HUES64 (cell line): ENCODE data around the gene SLC13A3.

ENCODE experiments used
- H3K27ac ChIP-seq: 2 replicates; pipeline ENCODE4 v1.7.0; 2013; ENCODE audit warnings: low read depth, low read length, inconsistent platforms
- H3K27me3 ChIP-seq: 2 replicates; pipeline ENCODE4 v1.6.1; 2013; ENCODE audit warnings: mild to moderate bottlenecking, low read length; ENCODE audit not compliant: insufficient read depth
- H3K36me3 ChIP-seq: 2 replicates; pipeline ENCODE4 v1.6.1; 2013; ENCODE audit warnings: mild to moderate bottlenecking, low read length; ENCODE audit not compliant: insufficient read depth
- H3K4me1 ChIP-seq: 2 replicates; pipeline ENCODE4 v1.6.1; 2013; ENCODE audit warnings: mild to moderate bottlenecking, low read length, moderate library complexity; ENCODE audit not compliant: insufficient read depth
- H3K4me3 ChIP-seq: 2 replicates; pipeline ENCODE4 v1.5.1; 2013; ENCODE audit warnings: mild to moderate bottlenecking, low read length, moderate library complexity
- H3K9ac ChIP-seq: 2 replicates; pipeline ENCODE4 v1.6.1; 2013; ENCODE audit warnings: mild to moderate bottlenecking, low read depth, low read length
- H3K9me3 ChIP-seq: 2 replicates; pipeline ENCODE4 v1.6.1; 2013; ENCODE audit warnings: low read depth, low read length; ENCODE audit not compliant: insufficient read depth
- WGBS: fragments of 150-250, 120-280 bp; methylation state at CpG from one replicate; pipeline ENCODE4 v1.1.7; 2013; ENCODE audit warnings: missing lambda C conversion rate; 5-methylcytosine and 5-hydroxymethylcytosine counted together

Gene SLC13A3

GRCh38 chr20:46552460-46553420 lies 98.5 kb downstream of the SLC13A3 start:
- Histone ChIP-seq H3K36me3 (no peaks in the 10 kb centered on the region), H3K27me3 (no peaks in the 10 kb centered on the region), H3K9me3 (no peaks in the 10 kb centered on the region), H3K27ac (peak overlapping the region; percentile 93; the same call in 1 of the 2 replicates), H3K9ac (no peak overlapping the region), H3K4me3 (no peak overlapping the region), H3K4me1 (peaks cover 37% of the 10 kb centered on the region)
- 76% methylated on average over 4 of the region's 4 CpGs for WGBS

GRCh38 chr20:46551522-46552381 lies 99.5 kb downstream of the SLC13A3 start:
- peak overlapping the region; percentile 93 for H3K27ac ChIP-seq
- WGBS = 61% methylated on average over 12 of the region's 12 CpGs
- peak overlapping the region; percentile 68 for H3K9ac ChIP-seq

GRCh38 chr20:46550461-46550860 lies 100.8 kb downstream of the SLC13A3 start, which contains the start of gene OCSTAMP:
TSS of gene OCSTAMP (minus strand) at chr20:46550654. CDS start at chr20:46550560, 94 bp downstream.
- Histone ChIP-seq H3K4me1 (peaks cover 28% of the 10 kb centered on the region), H3K27me3 (no peaks in the 10 kb centered on the region), H3K4me3 (no peak within 1 kb of the TSS), H3K9ac (no peak within 1 kb of the TSS), H3K27ac (peak within 1 kb of the TSS; percentile 93), H3K36me3 (no peaks in the 10 kb centered on the region), H3K9me3 (no peaks in the 10 kb centered on the region)
- 91% methylated on average over 8 of the region's 9 CpGs for WGBS

More at GRCh38 chr20:46551522-46552381, 99.5 kb downstream of the SLC13A3 start:
- no peaks in the 10 kb centered on the region for H3K36me3 ChIP-seq
- no peaks in the 10 kb centered on the region for H3K27me3 ChIP-seq
- no peak overlapping the region for H3K4me3 ChIP-seq
- peaks cover 32% of the 10 kb centered on the region for H3K4me1 ChIP-seq
- H3K9me3 ChIP-seq = no peaks in the 10 kb centered on the region

- Histone ChIP-seq H3K27me3 (no peaks in the 10 kb centered on the region), H3K4me1 (peaks cover 19% of the 10 kb centered on the region), H3K9ac (no peak overlapping the region), H3K4me3 (no peak overlapping the region), H3K27ac (no peak overlapping the region), H3K9me3 (no peaks in the 10 kb centered on the region), H3K36me3 (no peaks in the 10 kb centered on the region)
- WGBS = 87% methylated on average over 4 of the region's 4 CpGs
These were observed 101.9 kb downstream of the SLC13A3 start for GRCh38 chr20:46549188-46549972.

GRCh38 chr20:46548688-46549087 lies 102.6 kb downstream of the SLC13A3 start:
- H3K27me3 ChIP-seq = no peaks in the 10 kb centered on the region
- H3K9ac ChIP-seq = no peak overlapping the region
- H3K9me3 ChIP-seq = no peaks in the 10 kb centered on the region
- H3K27ac ChIP-seq = no peak overlapping the region
- 91% methylated on average over 5 of the region's 5 CpGs for WGBS
- H3K36me3 ChIP-seq = no peaks in the 10 kb centered on the region
- peaks cover 19% of the 10 kb centered on the region for H3K4me1 ChIP-seq
- no peak overlapping the region for H3K4me3 ChIP-seq

GRCh38 chr20:46547995-46548394 lies 103.3 kb downstream of the SLC13A3 start:
- Histone ChIP-seq H3K36me3 (no peaks in the 10 kb centered on the region), H3K27me3 (no peaks in the 10 kb centered on the region), H3K9ac (no peak overlapping the region), H3K4me3 (no peak overlapping the region), H3K27ac (no peak overlapping the region), H3K9me3 (no peaks in the 10 kb centered on the region), H3K4me1 (peaks cover 18% of the 10 kb centered on the region)
- 93% methylated on average over 6 of the region's 6 CpGs for WGBS

- no peak overlapping the region for H3K4me3 ChIP-seq
- no peak overlapping the region for H3K9ac ChIP-seq
- H3K27me3 ChIP-seq = no peaks in the 10 kb centered on the region
- no peaks in the 10 kb centered on the region for H3K9me3 ChIP-seq
- H3K4me1 ChIP-seq = peaks cover 8% of the 10 kb centered on the region
- no peaks in the 10 kb centered on the region for H3K36me3 ChIP-seq
- H3K27ac ChIP-seq = no peak overlapping the region
- 92% methylated on average over 6 of the region's 6 CpGs for WGBS
These were observed 104.3 kb downstream of the SLC13A3 start for GRCh38 chr20:46546936-46547335.

- WGBS = 94% methylated on average over 3 of the region's 3 CpGs
- no peaks in the 10 kb centered on the region for H3K36me3 ChIP-seq
- no peak overlapping the region for H3K27ac ChIP-seq
- no peak overlapping the region for H3K4me3 ChIP-seq
- H3K4me1 ChIP-seq = peaks cover 1% of the 10 kb centered on the region
- H3K27me3 ChIP-seq = no peaks in the 10 kb centered on the region
- no peak overlapping the region for H3K9ac ChIP-seq
- H3K9me3 ChIP-seq = no peaks in the 10 kb centered on the region
These were observed 105.0 kb downstream of the SLC13A3 start for GRCh38 chr20:46546298-46546697.

GRCh38 chr20:46545827-46546138 lies 105.5 kb downstream of the SLC13A3 start:
- Histone ChIP-seq H3K4me1 (no peaks in the 10 kb centered on the region; the same call in 1 of the 2 replicates), H3K9ac (no peak overlapping the region), H3K27me3 (no peaks in the 10 kb centered on the region), H3K4me3 (no peak overlapping the region), H3K36me3 (no peaks in the 10 kb centered on the region), H3K27ac (no peak overlapping the region), H3K9me3 (no peaks in the 10 kb centered on the region)
- WGBS = 95% methylated on average over 9 of the region's 9 CpGs

GRCh38 chr20:46545077-46545826 lies 106.0 kb downstream of the SLC13A3 start:
- Histone ChIP-seq H3K36me3 (no peaks in the 10 kb centered on the region), H3K27me3 (no peaks in the 10 kb centered on the region), H3K9me3 (no peaks in the 10 kb centered on the region), H3K4me3 (no peak overlapping the region), H3K4me1 (no peaks in the 10 kb centered on the region; the same call in 1 of the 2 replicates), H3K9ac (no peak overlapping the region), H3K27ac (no peak overlapping the region)
- WGBS = 93% methylated on average over 14 of the region's 14 CpGs
